Umbilical cord (tissue), 2 donors: ENCODE measurements around the gene ABCB1. TPM values are rescaled to one million over a fixed set of nuclear protein-coding genes. Genes with fewer than 3 reads are reported as not detected.
A peak's percentile ranks its signal among the peaks of the same experiment; 100 is the strongest.

Source experiments
- DNase-seq: peaks from one replicate; pipeline ENCODE4 v3.0.0-alpha.2; 2015; ENCODE audit warnings: low spot score
- total RNA-seq: library from RNA; depleted of rRNA; stranded (reverse); fragments of >200 nt; gene quantifications from one replicate; pipeline ENCODE4 v1.2.3, GENCODE V29; 2014; ENCODE audit warnings: low replicate concordance; ENCODE audit not compliant: insufficient read depth

Gene ABCB1
- 8.7 TPM for total RNA-seq

DNA sequence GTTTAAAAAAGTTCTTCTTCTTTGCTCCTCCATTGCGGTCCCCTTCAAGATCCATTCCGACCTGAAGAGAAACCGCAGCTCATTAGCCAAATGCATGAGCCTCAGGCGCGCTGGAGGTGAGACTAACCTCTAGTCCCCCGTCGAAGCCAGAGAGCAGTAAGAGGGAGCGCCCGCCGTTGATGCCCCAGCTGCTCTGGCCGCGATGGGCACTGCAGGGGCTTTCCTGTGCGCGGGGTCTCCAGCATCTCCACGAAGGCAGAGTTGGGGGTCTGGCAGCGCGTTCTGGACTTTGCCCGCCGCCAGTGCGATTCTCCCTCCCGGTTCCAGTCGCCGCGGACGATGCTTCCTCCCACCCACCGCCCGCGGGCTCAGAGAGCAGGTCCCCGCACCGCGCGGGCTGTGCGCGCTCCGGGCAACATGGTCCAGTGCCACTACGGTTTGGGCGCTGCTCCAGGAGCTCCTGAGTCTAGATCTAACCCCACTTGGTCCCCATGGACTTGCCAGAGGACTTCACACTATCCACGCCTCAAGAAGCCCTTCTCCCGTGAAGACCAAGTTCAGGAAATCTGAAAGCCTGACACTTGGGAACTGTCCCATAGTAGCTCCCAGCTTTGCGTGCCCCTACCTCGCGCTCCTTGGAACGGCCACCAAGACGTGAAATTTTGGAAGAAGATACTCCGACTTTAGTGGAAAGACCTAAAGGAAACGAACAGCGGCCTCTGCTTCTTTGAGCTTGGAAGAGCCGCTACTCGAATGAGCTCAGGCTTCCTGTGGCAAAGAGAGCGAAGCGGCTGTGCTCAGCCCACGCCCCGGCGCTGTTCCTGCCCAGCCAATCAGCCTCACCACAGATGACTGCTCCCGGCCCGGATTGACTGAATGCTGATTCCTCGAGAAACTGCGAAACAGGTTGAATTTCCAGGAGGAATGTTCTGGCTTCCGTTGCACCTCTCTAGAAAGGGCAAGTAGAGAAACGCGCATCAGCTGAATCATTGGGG is at the start of gene ABCB1:
TSS of gene ABCB1 (minus strand) at position 755 of the 995 bp plus-strand sequence. CDS start at position 55, 700 bp downstream.
- peak; percentile 18 for DNase-seq

DNA sequence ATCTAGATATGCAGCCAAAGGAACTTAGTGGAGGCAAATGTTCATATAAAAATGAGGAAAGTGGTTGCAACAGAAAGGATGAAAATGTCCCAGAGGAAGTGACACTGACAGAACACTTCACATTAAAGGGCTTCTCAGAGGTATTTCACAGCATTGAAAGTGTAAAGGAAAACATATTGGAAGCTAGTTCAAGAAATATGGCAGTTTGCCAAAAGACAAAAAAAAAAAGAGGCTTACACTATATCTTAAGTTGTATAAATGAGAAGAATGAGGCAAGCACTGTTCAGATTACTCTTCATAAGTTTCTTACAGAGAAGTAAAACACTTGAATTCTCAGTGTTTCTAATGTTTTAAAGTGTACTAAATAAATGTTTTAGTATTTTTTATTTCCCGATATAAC is 47.6 kb upstream of the ABCB1 start:
- DNase-seq: no peak

DNA sequence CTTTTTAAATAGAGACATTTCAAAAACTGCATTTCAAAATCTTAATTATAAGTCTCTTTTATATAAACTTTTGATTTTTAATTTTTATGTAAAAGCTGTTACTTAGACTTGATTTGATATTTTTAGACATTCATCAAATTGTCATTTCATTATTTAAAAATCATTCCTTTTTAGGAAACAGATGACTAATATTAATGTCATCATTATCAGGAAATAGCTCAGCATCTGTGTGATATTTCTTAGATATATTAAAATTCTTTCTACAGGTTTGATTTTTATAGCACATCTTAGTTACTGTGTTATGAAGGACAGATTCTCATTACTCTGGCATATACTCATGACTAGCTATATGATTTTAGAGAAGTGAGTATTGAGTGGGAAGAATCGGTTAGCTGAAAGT is 44.8 kb upstream of the ABCB1 start:
- no peak for DNase-seq

DNA sequence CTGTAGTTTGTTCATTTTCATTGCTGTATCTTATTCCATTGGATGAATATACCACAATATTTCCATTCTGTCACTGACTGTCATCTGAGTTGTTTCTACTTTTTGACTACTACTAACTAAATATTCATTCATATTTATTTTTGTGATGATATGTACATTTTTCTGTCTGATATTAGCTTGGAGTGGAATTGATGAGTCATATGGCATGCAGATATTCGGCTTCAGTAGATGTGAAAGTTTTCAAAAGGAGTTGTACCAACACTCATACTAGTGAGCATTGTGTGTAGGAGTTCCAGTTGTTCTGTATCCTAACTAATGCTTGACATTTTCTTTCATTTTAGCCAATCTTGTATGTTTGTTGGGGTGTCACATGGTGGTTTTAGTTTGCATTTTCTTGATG is 35.2 kb upstream of the ABCB1 start:
- no peak for DNase-seq

DNA sequence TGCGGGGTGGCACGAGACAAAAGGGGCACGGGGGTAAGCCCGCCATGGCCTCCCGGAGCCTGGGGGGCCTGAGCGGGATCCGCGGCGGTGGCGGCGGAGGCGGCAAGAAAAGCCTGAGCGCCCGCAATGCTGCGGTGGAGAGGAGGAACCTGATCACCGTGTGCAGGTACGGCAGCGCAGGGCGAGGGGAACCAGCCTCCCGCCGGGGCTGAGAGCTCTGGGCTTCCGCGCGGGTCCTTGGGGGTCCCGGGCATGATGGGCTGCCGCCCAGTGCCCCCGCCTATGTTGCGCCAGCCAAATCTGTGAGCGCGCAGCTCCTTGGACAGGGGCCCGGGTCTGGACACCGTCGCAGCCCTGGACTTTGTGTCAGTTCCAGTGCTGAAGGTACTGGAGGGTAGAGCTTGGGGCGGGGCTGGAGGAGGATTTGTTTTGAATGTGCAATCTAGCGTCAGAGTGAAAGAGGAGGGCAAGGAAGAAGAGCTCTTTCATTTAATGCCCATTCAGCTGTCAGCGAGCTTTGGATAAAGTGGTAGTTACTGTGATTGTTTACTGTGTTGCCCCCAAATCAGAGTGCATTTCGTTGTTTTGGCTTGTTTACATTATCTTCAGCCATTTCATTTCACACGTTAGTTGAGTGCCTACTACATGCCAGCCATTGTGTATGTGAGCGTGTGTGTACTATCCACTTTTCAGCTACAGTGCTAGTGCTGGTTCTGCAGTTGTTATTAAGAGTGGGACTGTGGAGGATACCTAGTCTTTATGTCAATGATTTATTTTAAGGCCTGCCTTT is 28.3 kb upstream of the ABCB1 start:
- no peak for DNase-seq

DNA sequence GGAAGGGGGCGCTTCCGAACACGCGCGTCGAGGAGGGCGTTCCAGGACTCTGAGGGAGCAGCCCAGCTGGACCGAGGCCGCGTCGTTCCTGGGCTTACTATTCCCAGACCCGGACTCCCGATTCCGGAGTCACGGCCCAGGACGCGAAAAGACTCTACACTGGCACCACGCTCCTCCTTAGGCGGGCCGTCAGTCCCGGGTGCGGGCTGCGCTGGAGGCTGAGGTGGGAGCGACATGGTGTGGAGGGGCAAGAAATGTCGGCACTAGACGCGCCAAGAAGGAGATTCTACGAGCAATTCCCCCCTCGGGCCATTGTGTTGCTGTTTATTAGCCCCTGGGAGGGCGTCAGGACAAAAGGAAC is 26.9 kb upstream of the ABCB1 start:
- no peak for DNase-seq

DNA sequence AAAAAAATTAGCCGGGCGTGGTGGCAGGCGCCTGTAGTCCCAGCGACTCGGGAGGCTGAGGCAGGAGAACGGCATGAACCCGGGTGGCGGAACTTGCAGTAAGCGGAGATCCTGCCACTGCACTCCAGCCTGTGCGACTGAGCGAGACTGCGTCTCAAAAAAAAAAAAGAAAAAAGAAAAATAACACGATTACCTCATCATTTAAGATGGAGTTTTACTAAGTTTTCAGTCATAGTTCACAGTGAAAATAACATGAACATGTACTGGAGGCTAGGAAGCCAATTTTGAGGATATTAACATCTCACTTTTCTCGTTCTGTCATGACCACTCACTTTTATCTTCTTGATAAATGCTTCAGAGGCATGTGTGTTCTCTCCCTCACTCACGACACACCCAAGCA is 24.4 kb upstream of the ABCB1 start:
- DNase-seq: no peak

DNA sequence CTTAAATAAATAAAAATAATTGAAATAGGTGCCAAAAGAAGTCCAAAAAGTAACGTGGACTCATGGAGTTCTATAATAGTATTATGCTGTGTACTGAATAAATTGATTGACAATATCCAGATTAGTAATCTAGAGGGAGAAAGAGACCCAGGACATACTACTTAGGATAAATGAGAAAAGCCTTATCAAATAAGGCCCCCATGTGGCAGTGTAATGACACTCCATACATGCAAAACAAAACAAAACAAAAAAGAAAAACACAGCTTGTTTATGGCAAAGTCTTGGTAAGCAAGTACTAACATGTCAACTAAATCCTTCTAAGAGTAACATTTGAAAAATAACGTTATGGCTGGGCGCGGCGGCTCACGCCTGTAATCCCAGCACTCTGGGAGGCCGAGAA is 23.9 kb upstream of the ABCB1 start:
- no peak for DNase-seq

DNA sequence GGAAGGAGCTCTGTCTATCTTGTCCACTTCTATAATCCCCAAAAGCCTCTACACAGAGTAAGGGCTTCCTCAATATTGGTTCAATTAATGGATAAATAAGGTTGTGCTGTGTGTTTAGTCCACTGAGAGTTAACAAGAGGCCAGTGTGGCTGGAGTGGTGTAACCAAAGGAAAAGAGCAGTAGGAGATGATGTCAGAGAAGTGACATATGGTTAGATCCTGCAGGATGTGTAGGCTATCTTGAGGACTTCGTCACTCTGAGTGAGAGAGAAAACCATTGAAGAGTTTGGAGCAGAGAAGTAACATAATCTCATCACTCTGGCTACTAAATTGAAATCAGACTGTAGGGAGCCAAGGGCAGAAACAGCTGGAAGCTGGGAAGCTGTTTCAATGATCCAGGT is 14.5 kb upstream of the ABCB1 start:
- no peak for DNase-seq

DNA sequence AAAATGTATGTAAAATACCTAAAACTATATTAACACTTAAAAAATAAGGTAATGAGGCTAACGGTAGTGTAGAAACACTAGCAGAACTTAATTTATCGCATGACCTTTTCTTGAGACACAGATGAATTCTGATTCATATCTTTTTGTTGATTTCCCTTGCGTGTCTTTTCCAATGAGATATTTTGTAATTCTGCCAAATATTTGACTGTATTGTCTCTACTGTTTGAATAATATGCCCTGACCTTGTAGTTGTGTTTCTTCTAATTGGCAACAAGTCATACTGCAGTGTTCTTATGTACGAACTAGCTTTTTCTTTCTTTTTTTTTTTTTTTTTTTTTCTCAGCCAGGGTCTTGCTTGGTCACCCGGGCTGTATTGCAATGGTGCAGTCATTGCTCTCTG is 9.2 kb upstream of the ABCB1 start:
- DNase-seq: no peak

DNA sequence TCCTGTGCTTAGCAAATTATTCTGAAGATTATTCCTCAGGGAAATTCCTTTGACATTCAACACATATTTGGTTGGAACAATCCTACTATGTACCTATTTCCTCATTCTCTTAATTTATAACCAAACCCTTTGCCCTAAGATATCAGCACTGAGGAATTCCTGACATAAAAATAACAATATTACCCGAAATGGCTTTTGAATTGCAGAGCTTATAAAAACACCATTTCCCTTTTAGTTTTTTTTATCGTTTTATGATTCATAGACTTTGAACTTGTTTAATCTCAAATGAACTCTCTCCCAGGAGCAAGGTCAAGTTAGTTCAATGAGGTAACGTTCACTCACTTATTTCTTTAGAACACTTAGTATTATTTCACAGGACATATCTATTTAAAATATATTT is 7.7 kb upstream of the ABCB1 start:
- DNase-seq: no peak

DNA sequence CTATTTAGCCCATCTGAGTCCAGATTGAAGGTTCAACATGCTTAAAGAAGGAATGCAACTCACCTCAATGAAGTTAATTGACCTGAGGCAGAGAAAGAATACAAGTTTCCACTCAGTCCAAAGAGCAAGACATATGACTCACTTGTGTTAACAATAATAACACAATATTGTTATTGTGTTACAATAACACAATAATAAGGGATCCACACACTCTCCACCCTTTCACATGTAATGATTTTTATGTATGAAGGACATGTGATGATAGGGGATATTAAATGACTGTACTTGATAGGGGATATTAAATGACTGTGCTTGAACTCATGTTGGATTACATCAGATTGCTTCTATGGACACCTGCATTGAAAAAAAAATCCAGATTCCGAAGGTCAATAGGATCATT is 3.6 kb upstream of the ABCB1 start:
- no peak for DNase-seq

DNA sequence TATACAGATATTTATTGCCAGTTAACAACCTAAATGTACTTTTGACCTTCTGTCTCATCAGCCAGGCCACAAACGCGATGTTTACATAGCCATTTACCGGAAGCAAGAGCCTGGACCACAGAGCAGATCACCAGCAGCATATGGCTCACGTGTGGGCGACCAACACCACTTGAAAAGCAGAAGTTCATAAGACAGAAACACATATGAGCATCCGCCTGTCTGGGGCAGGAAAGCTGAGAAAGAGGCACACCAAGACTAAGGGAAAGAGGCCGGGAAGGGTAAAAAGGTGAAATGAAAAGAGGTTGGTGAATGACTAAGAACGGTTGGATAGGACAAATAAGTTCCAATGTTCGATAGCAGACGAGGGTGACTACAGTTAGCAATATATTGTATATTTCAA is 1.3 kb downstream of the ABCB1 start:
- no peak for DNase-seq

DNA sequence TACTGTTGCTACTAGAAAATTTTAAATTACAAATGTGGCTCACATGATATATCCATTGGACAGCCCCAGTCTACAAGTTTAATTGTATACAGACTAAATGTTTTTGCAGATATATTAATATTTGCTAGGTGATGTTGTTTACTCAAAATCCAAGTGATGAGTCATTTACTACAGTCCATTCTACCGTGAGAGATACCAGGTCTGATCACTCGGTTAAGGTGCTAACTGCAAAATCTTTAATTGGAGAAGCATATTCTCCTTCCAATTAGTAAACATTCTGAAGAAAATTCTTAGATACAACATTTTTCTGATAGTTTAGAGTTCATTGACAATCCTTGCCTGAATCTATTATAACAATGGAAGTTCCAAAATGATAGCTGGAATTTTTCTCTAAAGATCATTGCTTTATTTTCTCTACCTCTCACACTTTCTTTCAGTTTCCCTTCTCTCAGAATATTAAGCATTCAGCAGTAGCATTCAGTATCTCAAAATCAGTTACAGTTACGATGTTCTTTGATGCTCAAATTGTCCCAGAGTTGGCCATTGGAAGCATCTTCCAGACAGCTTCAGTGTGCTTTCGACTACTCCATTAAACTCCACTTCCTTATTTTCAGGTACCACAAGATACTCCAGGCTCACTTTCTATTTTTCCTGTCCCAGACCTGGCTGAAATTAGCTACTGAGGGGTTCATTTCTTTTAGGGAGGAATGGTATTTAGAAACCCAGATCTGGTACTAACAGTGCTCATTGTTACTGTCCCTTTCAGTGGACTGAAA is 2.3 kb downstream of the ABCB1 start:
- no peak for DNase-seq

DNA sequence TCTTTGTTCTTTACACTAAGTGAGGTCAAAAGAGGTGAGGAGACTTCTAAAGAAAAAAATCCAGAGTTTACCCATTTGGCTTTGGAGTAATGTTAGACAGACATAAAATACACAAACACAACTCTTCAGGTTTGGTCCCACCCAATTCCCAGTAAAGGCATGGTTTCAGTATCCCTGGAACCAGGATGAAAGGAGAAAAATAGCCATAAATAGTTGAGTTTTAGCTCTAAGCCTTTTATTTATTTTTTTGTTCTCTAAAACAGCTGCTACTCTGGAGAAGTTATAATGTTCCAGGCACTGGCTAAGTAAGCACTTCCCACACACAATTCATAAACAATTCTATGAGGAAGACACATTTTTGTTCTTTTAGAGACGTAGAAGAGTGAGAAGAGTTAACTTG is 4.0 kb downstream of the ABCB1 start:
- no peak for DNase-seq

DNA sequence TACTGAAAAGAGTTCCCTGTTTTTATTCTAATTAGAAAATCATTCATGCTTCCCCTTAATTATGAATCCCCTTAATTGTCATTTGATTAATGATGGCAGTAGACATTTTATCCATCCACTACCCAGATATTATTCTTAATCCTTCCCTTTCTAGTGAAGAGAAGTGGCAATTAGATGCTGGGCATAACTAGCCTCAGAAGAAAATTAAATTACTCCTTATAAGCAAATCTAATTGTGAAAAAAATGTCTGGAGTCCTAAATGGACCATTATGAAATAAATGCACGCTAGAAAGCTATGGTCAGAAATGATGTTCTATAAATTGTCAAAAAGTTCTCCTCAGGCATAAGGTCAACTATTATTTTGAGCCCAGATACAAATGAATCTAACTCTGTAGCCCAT is 4.5 kb downstream of the ABCB1 start:
- DNase-seq: no peak

DNA sequence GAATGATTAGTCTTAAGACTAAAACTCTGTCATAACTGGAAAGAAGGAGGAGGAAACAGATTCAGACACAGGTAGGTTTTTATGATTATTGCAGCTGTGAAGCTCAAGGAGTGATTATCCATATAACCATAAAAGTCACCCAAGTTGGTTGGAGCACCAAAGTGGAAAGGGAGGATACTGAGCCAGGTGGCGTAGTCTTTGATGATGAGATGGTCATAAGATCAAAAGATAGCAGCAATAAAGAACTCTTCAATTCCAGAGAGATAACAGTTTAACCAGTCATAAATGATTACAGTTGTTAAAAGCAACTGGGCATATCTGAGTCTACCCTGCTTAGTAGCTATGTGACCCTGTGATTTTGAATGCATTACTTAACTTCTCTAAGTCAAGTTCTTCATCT is 8.4 kb downstream of the ABCB1 start:
- no peak for DNase-seq

DNA sequence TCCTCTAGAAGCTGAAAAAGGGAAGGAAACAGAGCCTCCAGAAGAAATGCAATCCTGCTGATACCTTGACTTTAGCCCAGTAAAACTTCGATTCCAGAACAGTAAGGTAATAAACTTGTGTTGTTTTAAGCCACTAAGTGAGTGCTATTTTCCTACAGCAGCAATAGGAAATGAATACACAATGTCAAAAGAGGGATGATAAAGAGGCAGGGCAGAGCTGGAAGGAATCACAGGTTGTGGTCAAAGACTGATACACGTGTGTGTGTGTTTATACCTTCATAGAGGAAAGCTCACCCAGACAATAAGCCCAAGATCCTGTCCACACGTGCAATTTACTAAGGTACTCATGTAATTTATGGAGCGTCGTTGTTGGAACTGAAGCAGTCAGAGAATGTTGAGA is 9.5 kb downstream of the ABCB1 start:
- no peak for DNase-seq

DNA sequence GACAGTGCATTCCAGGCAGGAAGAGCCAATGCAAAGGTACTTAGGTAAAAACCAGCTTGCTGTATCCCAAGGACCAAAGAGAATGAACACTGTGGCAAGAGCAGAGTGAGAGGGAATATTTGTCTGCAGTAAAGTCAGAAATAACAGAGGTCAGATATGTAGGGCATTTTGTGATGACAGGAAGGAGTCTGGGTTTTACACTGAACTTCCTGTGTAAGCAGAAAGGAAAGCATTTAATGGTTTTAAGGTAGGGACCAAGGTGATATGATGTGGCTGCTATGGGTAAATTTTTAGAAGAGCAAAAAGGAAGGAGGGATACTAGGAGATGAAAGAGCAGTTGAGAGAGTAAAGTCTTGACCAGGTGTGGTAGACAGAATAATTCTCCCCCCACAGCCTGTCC is 10.1 kb downstream of the ABCB1 start:
- DNase-seq: no peak

DNA sequence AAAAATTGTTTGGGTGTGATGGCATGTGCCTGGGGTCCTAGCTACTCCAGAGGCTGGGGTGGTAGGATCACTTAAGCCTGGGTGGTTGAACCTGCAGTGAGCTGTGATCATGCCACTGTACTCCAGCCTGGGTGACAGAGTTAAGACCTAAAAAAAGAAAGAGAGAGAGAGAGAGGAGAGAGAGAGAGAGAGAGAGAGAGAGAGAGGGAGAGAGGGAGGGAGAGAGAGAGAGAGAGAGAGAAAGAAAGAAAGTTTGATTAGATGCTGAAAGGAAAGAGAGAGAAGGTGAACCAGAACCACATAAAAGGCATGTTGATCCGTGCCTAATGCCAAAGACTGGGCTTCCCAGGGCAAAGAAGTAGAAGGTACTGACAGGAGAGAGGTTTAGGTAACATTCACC is 11.1 kb downstream of the ABCB1 start:
- no peak for DNase-seq

DNA sequence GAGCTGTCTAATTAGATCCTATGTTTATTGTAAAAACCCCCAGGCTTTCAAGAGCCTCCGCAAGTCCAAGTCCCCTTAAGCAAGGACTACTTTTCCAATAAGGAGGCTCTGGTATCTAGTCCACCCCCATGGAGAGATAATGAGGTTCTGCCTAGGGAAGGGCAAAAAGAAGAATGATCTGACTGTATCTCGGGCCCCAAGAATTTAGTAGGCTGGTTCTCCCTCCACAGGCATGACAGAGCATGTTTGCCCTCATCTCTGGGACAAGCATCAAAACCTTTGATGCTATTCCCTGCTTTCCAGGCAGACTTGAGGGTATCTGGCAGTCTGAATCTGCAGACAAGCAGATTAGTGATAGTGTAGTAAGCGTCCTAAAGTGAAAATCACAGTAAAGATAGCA is 19.0 kb downstream of the ABCB1 start:
- DNase-seq: no peak

DNA sequence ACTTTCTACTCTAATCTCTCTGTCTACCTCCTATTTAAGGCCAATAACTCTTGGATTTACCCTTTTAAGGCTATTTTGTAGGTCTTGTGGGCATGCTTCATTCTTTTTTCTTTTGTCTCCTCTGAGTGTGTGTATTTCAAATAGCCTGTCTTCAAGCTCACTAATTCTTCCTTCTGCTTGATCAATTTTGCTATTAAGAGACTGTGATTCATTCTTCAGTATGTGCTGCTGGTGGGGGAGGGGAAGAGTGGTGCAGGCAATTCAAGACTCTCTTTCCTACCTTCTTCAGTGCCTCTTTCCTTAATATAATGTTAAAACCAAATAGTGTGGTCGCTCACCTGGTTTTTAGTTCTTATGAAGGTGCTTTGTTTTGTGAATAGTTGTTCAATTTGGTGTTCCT is 20.0 kb downstream of the ABCB1 start:
- no peak for DNase-seq
